Activated T-helper 1 cell treated with Interleukin-2 at 50 U/mL for 16 hours (primary cell): ENCODE measurements around the gene ZBTB7C.

Experiments
- DNase-seq: peaks from one replicate; pipeline ENCODE4 v3.0.0-alpha.2; 2020; ENCODE audit warnings: low read depth

Gene ZBTB7C

DNA sequence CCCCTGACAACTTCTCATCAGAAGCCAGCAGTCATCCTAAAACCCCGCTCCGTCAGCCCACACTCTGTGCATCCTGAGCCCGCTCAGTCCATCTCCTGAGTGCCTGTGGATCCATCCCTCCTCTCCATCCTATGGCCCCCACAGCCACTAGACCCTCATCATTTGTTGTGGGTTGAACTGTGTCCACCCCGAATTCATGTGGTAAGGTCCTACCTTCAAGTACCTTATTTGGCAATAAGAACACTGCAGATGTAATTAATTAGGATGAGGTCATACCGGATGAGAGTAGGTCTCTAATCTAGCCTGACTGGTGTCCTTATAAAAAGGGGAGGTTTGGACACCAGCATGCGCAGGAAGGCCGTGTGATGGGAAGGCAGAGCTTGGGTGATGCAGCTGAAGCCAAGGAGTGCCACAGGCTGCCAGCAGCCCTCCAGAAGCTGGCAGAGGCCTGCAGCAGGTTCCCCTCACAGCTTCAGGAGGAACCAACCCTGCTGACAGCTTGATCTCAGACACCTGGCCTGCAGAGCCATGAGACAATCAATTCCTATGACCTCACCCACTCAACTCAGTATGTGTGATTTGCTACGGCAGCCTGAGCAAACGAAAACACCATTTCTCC, 192.4 kb downstream of the ZBTB7C start:
- DNase-seq, result no peak

DNA sequence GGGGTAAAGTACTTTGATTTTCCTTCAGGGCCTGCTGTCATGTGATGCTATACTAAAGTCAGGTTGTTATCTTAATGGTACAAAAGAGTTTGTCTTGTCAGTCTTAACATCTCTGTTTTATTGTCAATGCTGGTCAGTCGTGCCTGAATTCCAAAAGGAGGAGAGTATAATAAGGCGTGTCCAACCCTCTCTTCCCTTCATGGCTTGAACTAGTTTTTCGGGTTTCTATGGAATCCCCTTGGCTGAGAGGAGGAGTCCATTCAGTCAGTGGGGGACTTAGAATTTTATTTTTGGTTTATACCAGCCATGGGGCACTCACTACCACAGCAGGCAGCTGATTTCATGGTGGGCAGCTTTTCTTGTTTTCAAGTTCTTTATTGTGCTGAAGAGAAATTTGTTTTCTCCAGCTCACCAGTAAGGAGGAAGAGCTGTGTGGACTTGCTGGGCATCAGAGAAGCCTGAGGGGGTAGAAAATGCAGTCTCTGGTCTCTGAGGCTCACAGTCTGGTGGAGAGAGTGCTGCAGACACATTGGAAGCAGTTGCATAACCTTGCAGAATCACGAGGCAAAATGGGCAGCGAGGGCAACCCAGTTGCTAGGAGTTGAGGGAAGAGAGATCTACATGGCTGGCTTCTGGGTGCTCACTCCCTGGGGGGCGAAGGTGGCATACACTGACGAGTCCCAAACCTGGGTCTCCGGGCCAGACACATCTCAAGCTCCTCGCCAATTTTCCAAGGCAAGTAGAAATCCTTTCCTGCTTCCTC, 193.1 kb downstream of the ZBTB7C start:
- DNase-seq, result no peak

DNA sequence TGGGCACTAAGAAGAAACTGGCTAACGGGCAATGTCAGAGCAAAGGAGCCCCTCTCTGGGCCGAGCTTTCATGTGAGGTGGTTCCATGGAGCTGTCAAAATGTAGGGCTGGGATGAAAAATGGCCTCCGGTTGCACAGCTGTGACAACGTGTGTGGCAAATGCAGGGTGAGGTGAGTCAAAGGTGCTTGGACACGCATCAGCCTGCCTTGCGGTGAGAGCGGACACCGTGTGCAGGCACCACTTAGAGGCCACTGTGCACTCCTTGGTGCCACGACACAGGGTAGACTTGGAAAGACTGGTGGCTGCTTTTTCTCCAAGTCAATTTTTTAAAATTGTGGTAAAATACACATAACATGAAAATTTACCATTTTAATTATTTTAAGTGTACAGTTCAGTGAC, 195.4 kb downstream of the ZBTB7C start:
- DNase-seq, result no peak

DNA sequence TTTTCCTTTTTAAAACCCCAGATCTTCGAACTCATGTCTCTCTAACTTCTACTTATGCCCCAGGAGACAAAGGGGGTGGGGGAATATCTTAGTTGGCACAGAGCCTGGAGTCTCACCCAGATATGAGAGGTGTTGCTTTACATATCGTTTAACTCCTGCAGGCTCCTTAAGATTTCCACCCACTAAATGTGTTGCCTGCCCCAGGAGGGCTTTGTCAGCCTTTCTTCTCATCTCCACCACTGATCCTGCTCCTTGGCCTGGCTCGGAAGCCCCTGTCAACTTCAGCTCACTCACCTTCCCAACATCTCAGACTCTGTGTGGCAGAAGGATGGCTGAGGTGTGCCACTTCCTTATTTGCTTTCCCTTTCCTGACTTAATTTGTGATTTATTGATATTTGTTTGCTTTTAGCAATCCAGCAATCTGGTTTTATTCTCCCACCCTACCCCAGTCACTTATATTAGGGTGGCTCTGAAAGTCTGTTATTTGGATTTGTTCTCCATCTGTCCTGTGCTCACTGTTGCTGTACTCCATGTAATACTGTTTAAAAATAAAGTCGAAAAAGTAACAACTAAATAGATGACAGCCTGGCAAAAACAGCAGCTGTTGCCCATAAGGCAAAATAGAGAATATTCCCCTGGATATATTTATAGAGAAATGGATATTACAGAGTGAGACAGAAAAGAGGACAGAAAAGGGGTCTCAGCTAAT, 200.6 kb downstream of the ZBTB7C start:
- no peak for DNase-seq

DNA sequence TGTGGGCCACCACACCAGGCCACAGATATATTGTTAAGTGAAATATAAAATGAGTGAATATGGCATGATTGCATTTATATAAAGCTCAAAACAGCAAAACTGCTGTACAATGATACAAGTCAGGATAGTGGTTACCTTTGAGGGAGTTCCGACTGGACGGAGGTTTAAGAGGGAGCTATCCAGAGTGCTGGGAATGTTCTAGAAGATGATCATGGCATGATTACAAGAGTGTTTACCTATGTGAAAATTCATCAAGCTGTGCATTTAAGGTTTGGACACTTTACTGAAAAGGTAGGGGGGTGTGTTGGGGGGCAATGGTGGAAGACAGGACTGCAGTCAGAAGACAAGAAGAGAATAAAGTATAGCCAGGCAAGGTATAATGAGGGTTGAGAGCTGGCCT, 201.4 kb downstream of the ZBTB7C start:
- no peak for DNase-seq

DNA sequence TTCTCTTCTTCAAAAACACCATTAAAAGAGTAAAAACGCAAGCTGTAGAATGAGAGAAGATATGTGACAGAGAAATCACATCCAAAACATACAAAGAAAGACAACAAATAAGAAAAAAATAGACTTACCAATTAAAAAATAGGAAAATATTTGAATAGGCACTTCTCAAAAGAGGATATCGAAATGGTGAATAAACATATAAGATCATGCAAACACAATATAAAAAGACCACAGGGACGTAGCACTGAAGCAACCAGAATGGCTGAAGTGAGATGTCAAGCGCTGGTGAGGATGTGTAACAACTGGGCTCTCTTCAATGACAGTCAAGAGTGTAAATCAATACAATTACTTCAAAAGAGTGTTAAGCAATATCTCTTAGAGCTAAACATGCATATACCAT, 202.3 kb downstream of the ZBTB7C start:
- no peak for DNase-seq

DNA sequence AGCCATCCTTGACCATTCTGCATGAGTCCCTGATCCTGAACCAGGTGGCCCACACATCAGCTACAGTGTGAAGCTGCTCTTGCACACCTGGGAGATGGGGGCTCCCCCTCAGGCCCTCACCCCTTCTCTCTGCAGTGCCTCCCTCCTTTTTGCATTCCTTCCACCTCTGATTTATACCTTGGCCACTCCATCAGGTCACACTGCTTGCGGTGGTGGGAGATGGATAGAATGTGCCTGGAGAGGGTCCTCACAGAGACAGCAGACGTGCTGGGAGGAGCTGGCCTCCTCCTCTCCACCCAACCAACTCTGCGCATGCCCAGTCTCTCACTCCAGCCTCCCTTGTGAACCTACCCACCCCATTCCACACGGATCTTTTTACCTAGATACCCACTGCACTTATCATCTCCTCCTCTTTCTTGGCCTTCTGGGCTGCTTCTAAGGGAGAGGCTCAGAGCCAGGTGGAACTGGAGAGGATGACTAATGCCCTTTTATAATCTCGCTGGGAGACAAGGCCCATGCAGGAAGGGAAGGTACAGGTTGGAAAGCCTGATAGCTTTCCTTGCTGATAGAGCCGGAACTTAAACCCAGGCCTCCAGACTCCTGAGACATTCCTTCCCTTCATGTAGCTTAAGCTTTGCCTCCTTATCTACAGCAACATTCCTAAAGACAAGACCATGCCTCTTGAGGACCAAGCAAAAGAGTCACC, 205.1 kb downstream of the ZBTB7C start:
- no peak for DNase-seq

DNA sequence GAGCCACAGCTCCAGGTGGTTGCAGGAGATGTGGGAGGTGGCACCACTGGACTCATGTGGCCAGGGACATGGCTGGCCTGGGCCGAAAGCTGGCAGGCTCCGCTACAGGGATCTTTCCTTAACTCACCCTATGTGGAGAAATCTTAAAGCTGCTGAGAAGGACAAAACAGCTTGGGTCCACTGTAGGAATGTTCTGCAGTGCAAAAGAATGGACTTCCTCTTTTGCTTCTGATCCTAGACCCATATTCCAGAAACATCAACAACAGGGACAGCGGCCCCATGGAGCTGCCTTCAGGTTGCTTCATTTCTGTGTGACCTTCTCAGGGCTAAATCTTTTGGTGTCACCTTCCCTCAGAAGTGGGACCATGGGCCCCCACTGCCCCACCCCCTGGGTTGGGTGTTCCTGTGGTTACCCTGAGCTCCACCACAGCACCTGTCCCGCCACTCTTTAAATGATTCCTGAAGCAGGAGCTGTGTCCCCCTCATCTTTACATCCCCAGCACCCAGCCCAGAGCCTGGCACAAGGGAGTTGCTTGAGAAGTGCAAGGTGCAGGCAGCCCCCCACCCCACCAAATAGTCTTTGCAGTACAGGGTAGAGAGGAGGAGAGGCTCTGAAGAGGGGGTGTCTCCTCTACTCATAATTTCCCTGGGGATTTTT, 205.8 kb downstream of the ZBTB7C start:
- no peak for DNase-seq

DNA sequence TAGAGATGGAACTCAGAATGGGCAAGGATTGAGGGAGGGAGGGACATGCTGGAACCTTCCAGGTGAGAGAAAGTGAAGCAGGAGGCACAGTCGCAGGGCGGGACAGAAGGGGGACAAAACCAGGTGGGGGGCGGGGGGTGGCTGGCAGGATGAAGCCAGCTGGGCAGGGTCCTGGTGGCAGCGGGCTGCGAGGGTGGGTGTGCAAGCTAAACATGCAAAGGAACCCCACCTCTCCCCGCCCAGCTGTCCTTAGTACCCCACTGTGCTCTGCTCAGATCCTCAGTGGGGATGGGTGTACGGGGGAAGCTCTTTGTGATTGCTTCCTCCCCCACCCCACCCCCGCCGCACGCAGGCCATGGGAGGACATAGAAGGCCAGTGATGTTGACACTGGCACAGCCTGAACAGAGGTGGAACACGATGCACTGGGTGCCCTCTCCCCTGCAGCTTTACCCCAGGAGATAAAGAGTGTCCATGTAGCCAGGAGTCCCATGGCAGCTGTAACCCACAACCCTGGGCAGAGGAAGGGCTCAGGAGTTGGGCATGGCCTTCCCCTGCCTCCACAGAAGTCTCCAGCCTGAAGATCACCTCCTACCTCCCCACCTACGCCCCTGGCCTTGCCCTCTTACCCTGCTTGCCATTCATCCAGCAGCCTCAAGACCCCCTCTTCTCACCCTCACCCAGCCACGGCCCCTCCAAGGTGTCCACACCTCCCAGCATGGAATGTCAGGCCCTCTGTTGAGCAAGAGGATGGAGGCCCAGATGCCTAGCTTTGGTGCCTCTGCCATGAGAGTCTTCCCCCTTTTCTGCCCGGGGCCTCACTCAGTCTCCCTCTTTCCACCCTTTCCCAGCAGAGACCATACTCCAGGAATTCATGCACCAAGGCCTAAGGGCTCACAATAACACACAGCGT, 206.6 kb downstream of the ZBTB7C start:
- no peak for DNase-seq

DNA sequence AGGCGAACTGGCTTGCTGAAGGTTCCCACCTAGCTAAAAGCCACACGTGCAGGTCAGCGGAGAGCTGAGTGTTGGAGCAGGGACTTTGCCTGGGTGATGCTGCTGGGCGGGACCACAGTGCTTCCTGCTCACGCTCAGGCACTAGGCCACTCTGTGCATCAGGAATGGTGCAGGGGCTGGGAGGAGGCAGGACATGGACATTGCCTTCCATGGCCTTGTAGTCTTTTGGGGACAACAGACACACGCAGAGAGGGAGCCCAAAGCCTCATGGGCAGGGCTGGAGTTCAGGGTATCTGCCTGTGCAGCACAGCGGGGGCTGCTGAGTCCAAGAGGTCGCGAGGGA, 207.2 kb downstream of the ZBTB7C start:
- no peak for DNase-seq

DNA sequence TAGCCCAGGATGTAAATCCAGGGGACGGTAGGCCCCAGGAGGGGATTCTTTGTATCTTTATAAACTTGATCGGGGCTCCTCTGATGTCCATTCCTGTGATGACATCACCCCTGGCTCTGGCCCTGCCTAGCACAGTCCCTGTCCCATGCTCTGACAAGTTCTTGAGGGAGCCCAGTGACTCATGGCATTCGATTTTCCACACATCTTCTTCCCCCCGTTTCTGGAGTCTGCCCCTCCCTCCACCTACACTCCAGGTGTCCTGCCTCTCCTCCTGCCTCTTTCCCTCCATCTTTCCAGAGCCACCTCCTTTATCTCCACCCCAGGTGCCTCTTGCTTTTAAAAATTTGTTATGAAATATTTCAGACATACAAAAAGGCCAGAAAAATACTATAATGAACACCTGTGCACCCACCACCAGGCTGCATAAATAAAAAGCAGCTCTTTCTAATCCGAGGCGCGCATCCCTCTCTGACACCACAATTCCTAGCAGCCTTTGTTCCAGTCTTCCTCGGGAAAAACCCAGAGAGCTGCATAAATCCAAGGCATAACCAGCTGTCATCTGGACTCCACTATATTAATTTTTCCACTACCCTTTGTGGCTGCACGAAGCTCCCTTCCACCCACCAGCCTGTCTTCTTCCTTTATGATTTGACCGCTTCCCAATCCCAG, 207.7 kb downstream of the ZBTB7C start:
- no peak for DNase-seq

DNA sequence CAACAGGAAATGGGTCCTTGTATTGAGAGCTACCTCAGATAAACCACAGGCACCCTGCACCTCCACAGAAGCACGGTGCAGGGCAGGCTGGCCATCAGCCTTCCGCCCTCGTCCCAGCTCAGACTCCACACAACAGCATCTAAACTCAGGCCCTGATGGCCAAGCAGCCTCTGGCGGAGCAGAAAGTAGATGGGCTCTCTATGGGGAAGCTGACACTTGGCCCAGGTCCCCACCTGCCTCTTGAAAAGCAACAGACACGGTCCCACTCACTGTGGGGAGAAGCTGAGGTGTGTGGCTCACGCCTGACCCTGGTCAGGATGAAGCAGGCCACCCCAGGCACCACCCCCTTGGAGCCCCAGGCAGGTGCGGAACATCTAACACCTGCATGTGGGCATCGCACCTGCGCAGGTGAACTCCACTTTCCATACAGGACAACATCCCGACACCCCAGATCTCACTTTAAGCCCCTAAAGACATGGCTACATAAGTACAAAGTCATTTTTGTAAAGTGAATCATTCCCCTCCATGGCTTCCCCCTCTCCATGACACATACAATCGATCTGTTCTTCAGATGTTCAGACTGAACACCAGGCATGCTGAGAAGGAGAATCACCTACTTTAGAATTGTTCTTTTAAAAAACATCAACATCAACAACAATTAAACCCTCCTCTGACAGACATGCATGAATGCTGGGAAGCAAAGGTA, 208.4 kb downstream of the ZBTB7C start:
- no peak for DNase-seq

DNA sequence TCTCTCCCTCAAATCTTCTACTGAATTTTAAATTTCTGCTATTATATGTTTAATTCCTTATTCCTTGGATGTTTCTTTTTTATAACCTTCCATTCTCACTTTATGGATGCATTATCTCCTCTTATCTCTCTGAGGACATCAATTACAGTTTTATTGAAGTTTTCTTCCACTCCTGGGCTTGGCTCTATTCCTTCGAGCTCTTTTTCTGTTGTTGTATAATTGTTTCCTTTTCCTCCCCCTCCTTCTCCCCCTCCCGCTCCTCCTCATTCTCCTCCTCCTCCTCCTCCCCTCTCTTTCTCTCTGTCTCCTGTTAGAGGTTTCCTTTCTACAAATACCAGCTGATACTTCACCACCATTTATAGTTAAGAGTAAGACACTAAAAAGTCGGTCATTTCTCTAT, 209.8 kb downstream of the ZBTB7C start:
- DNase-seq, result no peak

DNA sequence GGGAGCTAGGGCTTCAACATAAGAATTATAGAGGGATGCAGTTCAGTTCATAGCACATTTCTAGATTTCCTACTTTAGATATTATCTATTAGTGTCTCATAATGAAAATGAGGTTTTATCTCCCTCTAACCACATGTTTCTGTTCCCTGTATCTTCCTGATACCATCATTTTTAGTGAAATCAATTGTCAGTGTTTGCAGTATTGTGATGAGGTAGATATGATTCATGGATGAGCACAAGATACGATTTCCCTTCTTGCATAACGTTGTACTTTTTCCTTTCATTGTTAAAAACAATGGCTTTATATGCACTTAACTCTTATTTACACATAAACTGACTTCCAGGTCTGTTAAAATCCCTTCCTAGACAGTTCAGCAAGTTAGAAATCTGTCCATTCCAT, 211.4 kb downstream of the ZBTB7C start:
- DNase-seq, result no peak

DNA sequence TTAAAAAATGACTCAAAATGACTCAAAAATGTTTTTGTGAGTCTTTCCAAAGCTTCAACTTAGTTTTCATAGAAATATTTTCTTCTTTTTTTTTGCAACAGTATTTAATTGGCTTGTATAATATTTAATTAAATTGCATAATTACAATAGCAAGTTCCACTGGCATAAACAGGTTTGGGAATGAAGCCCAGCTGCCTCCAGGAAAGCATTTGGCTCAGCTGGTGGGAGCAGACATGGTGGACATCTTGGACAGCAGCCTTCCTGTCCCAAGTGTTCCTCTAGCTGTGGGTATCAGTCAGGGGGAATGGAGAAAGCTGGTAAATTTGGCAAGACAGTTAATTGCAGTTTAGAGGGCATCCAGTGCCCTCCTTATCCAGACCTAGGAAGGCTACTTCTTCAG, 213.4 kb downstream of the ZBTB7C start:
- DNase-seq, result no peak

DNA sequence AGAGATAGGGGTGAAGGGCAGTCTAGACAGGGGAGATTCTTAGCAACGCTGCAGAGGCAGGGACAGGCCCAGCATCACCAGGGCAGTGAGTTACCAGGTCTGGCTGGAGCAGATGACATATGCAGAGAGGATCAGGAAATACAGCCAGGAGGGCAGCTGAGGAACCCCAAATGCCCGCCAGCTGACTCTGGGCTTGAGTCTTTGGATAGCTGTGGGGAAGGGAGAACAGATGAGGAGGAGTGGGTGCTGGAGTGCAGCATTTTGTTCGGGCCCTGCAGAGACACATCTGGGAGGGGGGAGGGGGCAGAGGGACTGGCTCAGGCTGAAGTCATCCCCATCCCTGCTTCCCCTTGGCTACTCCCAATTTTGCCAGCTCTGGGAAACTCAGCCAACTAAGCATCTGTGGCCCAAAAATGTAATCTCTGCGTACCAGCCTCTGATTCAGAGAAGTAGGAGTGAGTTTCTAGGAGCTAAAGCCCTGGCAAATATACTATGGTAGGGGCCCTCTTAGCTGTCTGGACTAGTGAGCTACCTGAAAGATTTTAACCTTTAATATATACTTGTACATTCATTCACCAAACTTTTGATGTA, 214.5 kb downstream of the ZBTB7C start:
- DNase-seq, result no peak

DNA sequence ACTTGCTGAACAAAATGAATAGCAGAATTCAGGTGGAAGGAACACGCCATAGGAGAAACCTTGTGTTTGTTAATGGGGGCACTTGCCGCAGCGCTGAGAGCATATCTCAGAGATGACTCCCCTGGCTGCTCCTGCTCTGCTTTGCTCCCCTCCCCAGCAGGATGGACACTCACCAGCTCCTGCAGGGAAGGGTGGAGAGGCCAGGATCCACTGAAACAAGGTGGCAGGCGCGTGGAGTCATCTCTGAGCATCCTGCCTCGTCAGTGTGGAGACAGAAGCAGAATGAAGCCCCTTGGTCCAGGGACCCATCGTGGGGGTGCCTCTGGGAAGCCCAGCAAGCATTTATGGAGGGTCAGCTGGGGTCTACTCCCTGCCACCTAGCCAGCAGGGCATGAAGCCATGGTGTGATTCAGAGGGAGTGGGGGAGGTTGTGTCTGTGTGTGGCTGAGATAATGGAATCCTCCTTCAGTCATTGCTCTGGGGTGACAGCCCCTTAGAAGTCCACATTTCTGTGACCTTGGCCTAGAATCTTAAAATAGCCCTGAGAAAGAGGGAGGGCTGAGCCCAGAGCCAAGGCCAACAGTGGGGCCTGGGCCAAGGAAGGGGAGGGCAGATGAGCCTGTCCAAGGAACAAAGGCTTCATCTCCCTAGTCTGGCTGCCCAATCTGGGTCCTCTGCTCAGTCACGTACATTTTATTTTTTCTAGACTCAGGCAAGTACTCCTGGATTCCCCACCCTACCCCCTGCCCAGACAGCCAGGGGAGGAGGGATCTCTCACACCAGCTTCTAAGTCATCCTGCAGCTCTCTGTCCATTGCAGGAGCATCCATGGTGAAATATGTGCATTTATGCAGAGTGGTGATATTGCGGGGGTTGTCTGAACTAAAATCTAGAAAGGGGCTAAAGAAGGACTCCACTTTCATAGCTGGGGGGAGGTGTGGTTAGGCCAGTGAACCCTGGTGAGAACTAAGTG, 215.4 kb downstream of the ZBTB7C start:
- DNase-seq, result no peak

DNA sequence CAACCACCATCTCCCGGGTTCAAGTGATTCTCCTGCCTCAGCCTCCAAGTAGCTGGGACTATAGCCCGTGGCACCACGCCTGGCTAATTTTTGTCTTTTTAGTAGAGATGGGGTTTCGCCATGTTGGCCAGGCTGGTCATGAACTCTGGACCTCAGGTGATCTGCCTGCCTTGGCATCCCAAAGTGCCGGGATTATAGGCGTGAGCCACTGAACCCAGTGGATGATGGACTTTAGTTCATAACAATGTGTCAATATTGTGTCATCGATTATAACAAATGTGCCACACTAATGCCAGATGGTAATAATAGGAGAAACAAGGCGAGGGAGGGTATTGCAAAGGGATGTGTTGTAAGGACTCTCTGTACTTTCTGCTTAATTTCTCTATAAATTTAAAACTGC, 216.6 kb downstream of the ZBTB7C start:
- no peak for DNase-seq
